ENCODE results near the gene TAF13.

GRCh38 chr1:109061183-109061582 is 14.6 kb downstream of the TAF13 start:
- TF ChIP-seq, protein P1, sequence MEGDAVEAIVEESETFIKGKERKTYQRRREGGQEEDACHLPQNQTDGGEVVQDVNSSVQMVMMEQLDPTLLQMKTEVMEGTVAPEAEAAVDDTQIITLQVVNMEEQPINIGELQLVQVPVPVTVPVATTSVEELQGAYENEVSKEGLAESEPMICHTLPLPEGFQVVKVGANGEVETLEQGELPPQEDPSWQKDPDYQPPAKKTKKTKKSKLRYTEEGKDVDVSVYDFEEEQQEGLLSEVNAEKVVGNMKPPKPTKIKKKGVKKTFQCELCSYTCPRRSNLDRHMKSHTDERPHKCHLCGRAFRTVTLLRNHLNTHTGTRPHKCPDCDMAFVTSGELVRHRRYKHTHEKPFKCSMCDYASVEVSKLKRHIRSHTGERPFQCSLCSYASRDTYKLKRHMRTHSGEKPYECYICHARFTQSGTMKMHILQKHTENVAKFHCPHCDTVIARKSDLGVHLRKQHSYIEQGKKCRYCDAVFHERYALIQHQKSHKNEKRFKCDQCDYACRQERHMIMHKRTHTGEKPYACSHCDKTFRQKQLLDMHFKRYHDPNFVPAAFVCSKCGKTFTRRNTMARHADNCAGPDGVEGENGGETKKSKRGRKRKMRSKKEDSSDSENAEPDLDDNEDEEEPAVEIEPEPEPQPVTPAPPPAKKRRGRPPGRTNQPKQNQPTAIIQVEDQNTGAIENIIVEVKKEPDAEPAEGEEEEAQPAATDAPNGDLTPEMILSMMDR (IDR thresholded peaks at IDR 0.05; ENCODE audit: insufficient read depth, low read depth, low read length): no peak
- no peak for TF ChIP-seq EZH2 (IDR thresholded peaks at IDR 0.05; ENCODE audit: insufficient read depth, low read length)
